Left ventricle myocardium superior (tissue), 1 donor: ENCODE results near the gene B4GALT3. TPM values are rescaled to one million over a fixed set of nuclear protein-coding genes. Genes with fewer than 3 reads are reported as not detected.
"Not testable (repeated sequence)": the region's sequence is repeated elsewhere in the genome, so short reads cannot be mapped to it uniquely, and the experiment has no call there.

Source experiments
- ATAC-seq: fragments of 200-7000 bp; cut with Tn5 transposase; one replicate; pipeline ENCODE4 v1.9.1; 2020; ENCODE audit warnings: mild to moderate bottlenecking, moderate library complexity
- DNase-seq: peaks from one replicate; pipeline ENCODE4 v3.0.0-alpha.2; 2020
- intact Hi-C: fragments of 100-400 bp; cut with micrococcal nuclease; formaldehyde crosslinking; loops from one replicate; pipeline ENCODE4 v1.11.0; 2022
- long read RNA-seq: library from polyadenylated mRNA; unstranded; transcript quantifications from one replicate; pipeline ENCODE4 v2.0.0, GENCODE V29; 2021
- total RNA-seq: library from RNA; stranded (reverse); fragmentation: NEBNext Ultra II Directional; extraction: Animal tissue kit (Norgen Biotek cat#: 25700); gene quantifications from one replicate; pipeline ENCODE4 v1.2.1, GENCODE V29; 2021
- donor health status: DM: no; HTN: yes; CAD: no; lungs with severe emphysema.

B4GALT3 gene
- total RNA-seq, result 23.6 TPM
- long read RNA-seq, transcript B4GALT3-201 (8 exons, 1,911 nt), result major isoform, 41 of 81 reads
- long read RNA-seq, transcript B4GALT3-213 (8 exons, 2,414 nt), result minor isoform, 17 of 81 reads
- long read RNA-seq, partial matches to known transcripts, result 13 of 81 reads
- long read RNA-seq, other reads (novel, unspliced or antisense), result 10 of 81 reads

DNA sequence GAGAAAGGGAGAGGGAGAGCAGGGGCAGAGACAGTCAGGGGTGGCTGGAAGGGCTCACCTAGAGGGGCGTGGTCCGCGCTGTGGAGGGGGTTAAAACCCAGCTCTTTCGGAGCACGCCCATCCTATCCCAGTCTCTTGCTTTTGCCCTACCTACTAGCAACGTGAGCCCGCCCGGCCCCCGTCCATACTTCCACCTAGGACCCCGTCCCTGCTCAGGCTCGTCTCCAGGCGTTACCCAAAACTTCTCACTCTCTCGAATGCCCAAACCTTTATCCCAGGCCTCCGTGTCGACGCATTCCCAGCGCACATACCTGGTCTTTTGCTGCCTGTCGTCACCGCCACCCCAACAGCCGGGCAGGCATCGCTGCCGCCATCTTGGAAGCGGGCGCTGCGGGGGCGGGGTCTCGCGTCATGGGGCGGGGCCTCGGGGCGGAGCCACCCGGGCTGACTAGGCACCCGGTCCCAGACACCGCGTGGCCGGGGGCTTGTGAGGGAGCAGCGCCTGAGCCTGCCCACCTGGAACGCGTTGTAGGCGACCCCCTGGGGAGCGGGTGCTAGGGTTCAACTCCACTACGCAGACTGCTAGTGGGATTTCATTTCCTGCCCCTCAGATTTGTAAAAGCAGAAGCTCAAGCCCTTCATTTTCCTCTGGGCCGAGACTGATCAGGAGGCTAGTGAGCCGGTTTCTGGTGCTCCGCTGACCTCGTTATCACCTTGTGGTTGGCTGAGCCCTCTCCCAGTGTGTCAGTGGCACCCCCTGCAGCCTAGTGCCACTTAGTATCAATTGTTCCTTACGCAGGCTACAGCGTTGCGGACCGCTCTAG lies at the start of gene B4GALT3:
Gene B4GALT3 (minus strand): TSS at position 396 of the 824 bp plus-strand sequence. CDS start 1,447 bp downstream, outside the sequence.
- ATAC-seq (peak; percentile 96), DNase-seq (peak; percentile 94)
- intact Hi-C loops, result no loop called here

DNA sequence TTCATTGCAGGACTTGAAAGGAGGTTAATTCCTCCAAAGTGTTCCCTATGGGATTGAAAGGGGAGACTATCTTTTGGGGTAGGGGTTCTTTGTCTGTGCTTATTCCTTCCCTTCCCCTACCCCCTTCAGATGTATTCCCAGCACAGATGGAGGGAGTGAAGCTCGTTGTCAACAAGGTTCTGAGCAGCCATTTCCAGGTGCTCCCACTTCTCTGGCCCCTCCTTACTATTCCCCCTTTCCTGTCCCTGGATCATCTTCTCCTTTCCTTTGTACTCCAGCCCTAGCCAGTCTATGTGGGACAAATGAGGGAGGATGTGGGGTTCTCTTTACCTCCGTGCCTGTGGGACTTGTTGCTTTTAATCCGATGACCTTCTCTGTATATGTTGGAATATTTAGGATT lies 49.5 kb upstream of the B4GALT3 start:
- no peak for DNase-seq
- ATAC-seq, result no peak

DNA sequence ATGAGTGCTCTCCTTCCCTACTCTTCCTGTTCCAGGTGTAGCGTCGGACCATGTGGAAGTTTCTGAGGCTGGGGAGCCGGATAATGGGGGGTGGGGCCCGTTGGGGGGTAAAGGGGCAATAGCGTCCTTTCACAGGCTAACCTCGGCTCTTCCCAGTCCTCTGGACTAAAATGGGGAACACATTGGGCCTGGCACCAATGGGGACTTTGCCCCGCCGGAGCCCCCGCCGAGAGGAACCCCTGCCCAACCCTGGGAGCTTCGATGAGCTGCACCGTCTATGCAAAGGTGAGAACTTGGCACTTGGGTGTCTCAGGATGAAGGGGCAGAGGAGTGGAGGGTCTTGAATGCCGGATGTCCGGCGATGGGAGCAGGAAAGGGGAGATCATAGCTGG lies 49.0 kb upstream of the B4GALT3 start:
- DNase-seq, result no peak
- intact Hi-C loops, result loop anchor here (10.0 kb wide), 2 partner anchors 78 to 158 kb away; partner anchors contain the start of gene MPZ
- peak; percentile 2 for ATAC-seq

More for the DNA sequence above, 49.5 kb upstream of the B4GALT3 start:
- intact Hi-C loops, result loop anchor here (10.0 kb wide), 2 partner anchors 78 to 158 kb away; partner anchors contain the start of gene MPZ

DNA sequence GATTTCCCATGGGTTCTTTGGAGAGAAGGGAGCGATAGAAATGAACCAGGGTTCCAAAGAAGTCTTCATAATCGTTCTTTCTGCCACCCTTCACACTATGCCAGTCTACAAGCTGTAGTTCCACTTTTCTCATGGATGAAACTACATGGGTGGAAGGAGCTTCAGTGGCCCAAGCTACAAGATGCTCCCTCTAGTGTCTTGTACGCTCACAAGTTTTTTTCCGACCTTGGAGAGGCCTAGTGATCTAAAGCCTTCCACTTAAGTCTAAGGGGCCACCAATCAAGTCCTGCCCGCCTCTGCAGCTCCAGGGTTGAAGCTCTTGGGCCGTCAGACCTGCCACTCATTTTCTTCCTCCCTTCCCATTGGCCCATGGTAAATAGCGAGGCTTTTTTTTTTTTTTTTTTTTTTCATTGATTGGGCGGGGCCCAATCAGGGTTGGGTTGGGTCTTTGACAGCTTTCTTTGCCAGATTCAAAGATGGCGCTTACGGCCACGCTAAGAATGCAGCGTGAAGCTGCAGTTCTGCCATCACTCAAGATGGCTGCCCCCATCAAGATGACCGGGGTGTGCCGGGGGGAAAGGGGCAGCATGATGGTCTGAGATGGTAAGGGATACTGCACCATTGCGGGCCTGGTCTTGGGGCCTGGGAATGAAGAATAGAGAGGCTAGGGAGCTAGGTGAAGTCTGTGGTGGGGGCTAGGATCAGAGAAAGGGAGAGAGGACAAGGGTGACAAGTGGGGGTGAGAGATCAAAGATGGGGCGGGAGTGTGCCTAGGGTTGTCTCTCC lies 48.4 kb upstream of the B4GALT3 start, which contains the start of gene TOMM40L:
Gene TOMM40L (plus strand): TSS at position 527 of the 786 bp plus-strand sequence. CDS start 430 bp downstream, outside the sequence.
- DNase-seq, result peak; percentile 90
- intact Hi-C loops, result loop anchor here (10.0 kb wide), 2 partner anchors 79 to 159 kb away; partner anchors contain the start of gene MPZ
- ATAC-seq, result peak; percentile 96

DNA sequence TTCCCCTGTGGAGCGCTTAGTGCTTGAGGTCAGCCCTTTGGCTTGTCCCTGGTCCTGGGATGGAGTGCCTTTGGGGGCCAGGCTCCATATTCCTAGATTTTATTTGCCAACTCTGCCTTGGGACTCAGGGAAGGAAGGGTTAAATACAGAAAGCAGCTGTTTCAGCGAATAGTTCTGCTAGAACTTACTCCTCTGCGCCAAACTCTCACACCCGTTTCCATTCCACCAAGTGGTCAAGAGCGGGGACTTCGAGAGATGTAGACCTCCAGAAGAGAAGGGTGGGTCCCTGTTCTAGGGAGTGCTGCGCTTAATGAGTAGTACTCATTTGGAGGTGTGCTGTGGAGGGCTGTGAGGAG lies 47.8 kb upstream of the B4GALT3 start:
- ATAC-seq (no peak), DNase-seq (no peak)
- intact Hi-C loops, result loop anchor here (10.0 kb wide), 2 partner anchors 80 to 160 kb away; partner anchors contain the start of gene MPZ

DNA sequence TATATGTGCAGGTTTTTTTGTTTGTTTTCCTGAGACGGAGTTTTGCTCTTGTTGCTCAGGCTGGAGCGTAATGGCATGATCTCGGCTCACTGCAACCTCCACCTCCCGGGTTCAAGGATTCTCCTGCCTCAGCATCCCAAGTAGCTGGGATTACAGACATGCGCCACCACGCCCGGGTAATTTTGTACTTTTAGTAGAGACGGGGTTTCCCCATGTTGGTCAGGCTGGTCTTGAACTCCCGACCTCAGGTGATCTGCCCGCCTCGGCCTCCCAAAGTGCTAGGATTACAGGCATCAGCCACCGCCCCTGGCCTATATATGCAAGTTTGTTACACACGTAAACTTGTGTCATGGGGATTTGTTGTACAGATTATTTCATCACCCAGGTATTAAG lies 47.4 kb upstream of the B4GALT3 start:
- ATAC-seq, DNase-seq: not testable (repeated sequence)
- intact Hi-C loops, result loop anchor here (10.0 kb wide), 2 partner anchors 80 to 160 kb away; partner anchors contain the start of gene MPZ

DNA sequence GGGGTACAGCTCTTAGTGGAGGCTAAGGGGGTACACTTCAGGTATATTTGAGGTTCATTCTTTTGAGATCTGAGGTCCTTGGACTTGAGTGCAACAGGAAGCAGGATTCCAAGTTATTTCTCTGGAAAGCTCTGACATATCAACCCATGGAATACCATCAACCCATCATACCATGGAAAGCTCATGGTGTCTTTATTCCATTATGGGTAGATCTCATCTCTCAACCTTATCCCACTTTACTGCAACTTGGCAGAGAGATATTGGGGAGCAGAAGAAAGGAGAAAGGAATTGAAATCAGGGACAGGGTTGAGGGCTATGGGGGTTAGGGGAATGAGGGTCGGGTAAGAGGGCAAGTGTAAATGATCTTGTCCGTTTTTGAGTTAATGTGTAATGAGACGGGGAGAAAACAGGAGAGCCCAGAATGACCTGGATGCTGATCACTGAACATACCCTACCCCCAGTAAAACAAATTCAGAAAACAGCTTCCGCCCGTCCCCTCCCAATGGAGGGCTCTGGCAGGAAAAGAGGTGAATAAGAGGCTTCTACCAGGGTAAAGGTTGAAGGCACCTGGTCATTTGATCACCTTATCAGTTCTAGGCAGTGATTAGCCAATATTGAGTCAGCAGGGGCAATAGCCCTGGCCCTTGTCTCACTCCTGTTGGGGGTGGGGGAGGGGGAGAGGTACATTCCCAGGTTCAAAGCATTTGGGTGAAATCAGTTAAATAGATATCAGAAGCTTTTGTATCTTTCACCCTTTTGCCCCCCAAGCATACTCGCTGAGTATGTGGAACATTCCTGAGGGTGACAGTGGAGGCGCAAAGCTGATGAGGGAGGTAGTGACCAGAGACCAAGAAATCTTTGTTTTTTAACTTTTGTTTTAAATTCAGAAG lies 46.7 kb upstream of the B4GALT3 start:
- ATAC-seq (no peak), DNase-seq (no peak)
- intact Hi-C loops, result loop anchor here (10.0 kb wide), 2 partner anchors 81 to 161 kb away; partner anchors contain the start of gene MPZ

DNA sequence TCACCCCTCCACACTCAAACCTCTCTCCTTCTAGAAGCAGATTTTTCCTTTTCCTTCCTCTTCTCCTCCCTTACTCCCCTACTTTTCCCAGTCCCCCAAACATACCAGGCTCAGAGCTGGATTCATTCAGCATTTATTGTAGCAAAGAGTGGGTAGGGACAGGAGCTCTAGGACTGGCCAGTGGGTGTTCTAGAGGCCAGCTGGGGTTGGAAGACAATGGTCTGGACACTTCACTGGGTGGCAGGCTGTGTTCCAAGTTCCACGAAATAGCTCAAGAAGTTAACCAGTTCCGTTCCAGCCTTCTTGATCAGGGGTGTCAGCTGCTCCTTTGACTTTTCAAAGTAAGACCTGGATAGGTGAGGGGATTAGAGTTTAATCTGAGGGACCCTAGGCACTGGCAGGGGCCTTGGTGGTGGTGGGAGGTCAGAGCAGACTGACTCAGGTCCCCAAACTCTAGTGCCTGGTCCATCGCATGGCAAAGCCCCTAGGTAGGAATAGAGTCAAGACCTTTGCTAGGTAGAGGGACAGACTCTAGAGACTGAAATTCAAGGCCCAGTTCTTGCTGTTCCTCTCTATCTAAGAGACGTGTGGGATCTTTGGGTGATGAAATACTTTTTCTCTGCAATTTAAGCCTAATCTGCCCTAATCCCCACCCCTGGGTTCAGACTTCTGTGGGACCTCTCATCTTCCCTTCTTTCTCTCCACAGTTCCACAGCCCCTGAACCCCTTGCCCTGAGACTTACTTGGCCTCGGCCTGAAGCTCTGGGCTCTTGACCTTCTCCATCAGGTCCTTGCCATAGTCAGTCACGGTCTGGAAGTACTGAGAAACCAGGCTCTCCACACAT lies 45.1 kb upstream of the B4GALT3 start:
- intact Hi-C loops, result loop anchor here (10.0 kb wide), 2 partner anchors 82 to 162 kb away; partner anchors contain the start of gene MPZ
- DNase-seq (no peak), ATAC-seq (no peak)

DNA sequence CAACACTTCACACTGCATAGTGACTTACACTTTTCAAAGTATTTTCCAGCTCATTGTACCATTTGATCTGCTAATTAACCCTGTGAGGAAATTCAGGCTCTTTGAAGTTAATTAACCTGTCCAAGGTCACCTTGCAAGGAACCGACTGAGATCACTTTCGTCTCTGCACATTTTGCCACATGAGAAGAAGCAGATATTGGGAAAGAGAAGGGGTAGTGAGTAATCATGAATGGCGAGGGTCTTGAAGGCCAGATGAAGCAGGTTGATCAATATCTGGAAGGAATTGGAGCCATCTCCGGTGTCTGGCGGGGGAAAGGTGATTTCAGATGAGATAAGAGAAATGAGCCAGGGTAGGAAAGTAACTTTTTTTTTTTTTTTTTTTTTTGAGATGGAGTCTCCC lies 42.7 kb upstream of the B4GALT3 start:
- DNase-seq (no peak), ATAC-seq (no peak)
- intact Hi-C loops, result loop anchor here (10.0 kb wide), 2 partner anchors 85 to 165 kb away; partner anchors contain the start of gene MPZ

DNA sequence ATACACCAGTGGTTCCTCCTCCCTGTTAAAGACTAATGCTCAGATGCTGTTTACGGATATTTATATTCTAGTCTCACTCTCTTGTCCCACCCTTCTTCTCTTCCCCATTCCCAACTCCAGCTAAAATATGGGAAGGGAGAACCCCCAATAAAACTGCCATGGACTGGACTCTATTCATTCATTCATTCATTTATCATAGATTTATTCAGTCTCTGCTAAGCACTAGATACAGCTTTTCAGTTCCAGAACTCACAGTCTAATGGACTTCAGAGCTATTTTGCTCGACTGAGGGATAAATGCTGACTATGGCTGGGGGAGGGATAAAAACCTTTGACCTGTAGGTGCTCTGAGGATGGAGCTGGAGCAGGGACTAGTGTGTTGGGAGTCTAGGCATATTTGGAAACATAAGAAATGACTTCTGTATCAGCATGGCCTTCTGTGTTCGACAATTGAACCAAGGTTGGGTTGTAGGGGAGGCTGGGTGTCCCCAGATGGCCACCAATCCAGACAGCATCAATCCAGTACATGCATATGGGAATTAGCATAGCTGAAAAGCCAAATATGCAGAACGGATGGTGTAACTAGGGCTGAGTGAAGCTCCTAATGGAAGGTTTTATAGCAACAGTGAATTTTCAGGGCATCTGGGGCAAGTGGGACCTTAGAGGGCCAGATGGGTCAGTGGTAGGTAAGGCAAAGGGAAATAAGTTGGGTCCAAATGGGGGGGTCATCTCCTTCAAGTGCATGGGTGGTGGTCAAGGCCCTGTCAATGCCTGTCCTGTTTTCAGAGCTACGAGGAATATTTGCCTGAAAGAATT lies 42.0 kb upstream of the B4GALT3 start:
- DNase-seq, result no peak
- intact Hi-C loops, result no loop called here
- no peak for ATAC-seq

DNA sequence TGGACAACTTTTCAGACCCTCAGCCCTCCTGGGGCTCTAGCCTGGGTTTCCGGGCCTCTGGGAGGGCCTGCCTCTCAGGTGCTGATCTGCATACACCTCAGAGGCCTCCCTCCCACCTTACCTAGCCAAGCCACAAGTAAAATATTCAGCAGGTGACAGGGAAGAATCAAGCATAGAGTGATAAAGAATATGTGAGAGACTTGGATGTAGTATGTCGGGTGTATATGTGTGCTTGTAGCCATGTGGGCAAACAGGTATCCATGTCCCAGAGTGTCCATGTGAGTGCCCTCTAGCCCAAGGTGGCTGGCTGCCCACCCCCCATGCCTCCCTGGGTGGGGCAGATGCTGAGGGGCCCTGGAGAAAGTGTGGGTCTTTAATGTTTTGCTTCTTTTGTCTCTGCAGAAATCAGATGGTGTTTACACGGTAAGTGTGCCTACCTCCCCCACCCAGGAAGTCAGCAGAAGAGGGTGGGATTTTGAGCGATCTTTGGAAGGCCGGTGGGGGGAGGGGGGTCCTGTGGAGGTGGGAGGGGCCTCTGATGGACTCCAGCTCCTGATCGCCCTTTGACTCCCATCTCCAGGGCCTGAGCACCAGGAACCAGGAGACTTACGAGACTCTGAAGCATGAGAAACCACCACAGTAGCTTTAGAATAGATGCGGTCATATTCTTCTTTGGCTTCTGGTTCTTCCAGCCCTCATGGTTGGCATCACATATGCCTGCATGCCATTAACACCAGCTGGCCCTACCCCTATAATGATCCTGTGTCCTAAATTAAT lies 41.2 kb upstream of the B4GALT3 start:
- no peak for DNase-seq
- no peak for ATAC-seq
- intact Hi-C loops, result no loop called here

DNA sequence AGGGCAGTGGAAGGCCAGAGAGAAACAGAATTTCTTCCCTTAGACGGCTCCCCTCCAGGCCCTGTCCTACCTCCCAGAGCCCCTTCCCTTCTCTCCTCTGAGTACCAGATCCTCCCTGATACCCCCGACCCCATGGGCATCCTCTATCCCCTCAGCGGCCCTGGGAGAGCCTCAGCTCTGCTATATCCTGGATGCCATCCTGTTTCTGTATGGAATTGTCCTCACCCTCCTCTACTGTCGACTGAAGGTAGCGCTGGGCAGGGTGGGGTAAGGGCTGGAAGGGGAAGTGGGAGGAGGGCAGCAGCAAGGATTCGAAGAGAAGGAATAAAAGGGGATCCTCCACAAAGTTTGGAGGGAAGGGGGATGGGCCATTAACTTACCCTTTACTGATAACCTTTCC lies 40.5 kb upstream of the B4GALT3 start:
- no peak for ATAC-seq
- intact Hi-C loops, result no loop called here
- DNase-seq, result no peak

DNA sequence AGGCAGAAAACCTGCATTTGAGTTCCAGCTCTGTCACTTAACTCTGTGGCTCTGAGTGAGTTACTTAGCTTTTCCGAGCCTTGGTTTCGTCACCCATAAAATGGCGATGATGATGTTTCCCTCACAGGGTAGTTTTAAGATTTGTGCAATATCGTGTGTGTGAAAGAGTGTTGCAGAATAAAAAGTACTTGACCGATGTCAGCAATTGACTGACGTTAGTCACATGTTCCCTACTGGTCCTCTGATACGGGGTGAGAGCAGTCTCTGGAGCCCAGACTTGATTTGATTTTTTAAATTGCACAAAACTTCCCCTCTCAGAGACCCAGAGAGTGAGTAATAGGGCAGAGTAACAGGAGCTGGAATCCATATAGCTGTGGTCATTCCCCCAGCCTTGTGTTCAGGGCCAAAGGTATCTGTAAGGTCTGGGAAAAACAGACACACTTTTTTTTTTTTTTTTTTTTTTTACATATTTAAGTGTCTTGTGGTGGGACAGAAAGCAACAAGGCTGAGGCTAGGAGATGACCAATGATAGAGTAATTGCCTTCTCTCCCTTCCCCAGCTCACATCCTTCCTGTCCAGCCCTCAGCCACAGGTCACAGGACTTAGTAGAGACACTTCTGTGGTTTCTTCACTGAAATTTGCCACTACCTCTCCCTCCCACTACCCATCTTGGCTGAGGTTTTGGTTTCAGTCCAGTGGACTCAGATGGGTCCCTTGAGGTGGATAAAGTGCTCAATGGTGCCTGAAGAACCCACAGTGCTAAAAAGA lies 39.8 kb upstream of the B4GALT3 start:
- intact Hi-C loops, result no loop called here
- DNase-seq (no peak), ATAC-seq (peak; percentile 54)

DNA sequence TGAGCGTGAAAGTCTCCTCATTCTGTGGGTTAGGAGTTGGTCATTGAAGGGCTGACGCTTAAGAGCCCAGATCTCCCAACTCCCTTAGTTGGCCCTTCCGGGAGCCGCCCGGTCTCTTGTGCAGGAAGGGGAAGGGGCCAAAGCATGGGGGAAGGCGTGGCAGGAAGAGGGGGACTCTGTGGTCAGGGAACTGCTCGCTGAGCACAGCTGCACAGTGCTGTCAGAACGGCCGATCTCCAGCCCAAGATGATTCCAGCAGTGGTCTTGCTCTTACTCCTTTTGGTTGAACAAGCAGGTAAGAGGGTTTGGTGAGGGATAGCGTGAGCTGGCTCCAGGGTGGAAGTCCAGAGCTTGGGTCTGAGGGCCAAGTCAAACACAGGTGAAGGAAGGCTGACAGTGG lies 37.8 kb upstream of the B4GALT3 start, which contains the start of gene FCER1G:
Gene FCER1G (plus strand): TSS at position 220 of the 400 bp plus-strand sequence. CDS start 27 bp downstream, at position 247.
- intact Hi-C loops, result no loop called here
- ATAC-seq (peak; percentile 69), DNase-seq (peak; percentile 69)

DNA sequence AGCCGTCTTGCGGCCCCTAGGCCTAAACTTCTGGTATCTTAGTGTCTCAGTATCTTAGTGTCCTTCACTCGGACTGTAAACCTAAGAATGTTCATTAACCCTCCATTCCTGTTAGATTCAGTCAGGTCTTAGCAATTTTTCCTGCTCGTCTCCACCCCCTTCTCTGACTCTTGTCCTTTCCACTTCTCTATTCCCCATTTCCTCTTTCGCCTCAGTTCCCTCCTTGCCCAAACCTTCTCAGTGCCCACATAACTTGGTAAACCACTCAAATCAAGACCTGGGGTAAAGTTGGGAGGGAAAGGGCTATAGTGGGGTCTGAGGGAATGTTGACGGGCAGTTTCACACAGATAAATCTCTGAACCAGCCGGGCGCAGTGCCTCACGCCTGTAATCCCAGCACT lies 37.1 kb upstream of the B4GALT3 start:
- ATAC-seq (peak; percentile 20), DNase-seq (no peak)
- intact Hi-C loops, result no loop called here
